IMR-90 (cell line): Measurements from ENCODE around the gene ANKRD42. TPM values are rescaled to one million over a fixed set of nuclear protein-coding genes. Genes with fewer than 3 reads are reported as not detected.

Source experiments
- ATAC-seq: fragments of 200-7000 bp; cut with Tn5 transposase; 2 replicates; pipeline ENCODE4 v1.9.1; 2020; ENCODE audit warnings: low read depth, mild to moderate bottlenecking, moderate library complexity
- BruUV-seq: library from RNA; stranded (reverse); fragments of 400-500 nt; replicated peaks from 2 replicates; lab custom pipeline; 2021; lab: Mats Ljungman, UMichigan
- CTCF ChIA-PET: fragments of 300-600 bp; formaldehyde crosslinking; extraction: SDS; loops from one replicate; lab custom pipeline; 2021; ENCODE audit warnings: antibody characterized with exemption; lab: Yijun Ruan, JAX
- POLR2A ChIA-PET: fragments of 300-600 bp; sonication (Branson Sonifier 250); formaldehyde crosslinking; loops from one replicate; lab custom pipeline; 2022; ENCODE audit warnings: antibody characterized with exemption; ENCODE audit not compliant: unreplicated experiment; lab: Charles Lee
- DNase-seq: peaks from one replicate; pipeline ENCODE4 v3.0.0; 2013
- H2AFZ ChIP-seq: replicated peaks from 2 replicates; pipeline ENCODE3; 2013; ENCODE audit warnings: low read length, mild to moderate bottlenecking; ENCODE audit not compliant: poor library complexity
- H2AK5ac ChIP-seq: 2 replicates; pipeline ENCODE4 v1.6.1; 2013; ENCODE audit warnings: low read depth, low read length, inconsistent platforms
- H2AK9ac ChIP-seq: replicated peaks from 2 replicates; pipeline ENCODE3; 2013; ENCODE audit warnings: mild to moderate bottlenecking, low read depth, low read length, moderate library complexity; ENCODE audit not compliant: poor library complexity
- H2BK120ac ChIP-seq: 2 replicates; pipeline ENCODE4 v1.6.1; 2013; ENCODE audit warnings: low read depth, low read length, inconsistent platforms
- H2BK15ac ChIP-seq: 3 replicates; pipeline ENCODE4 v1.6.1; 2013; ENCODE audit warnings: low read depth, low read length, inconsistent platforms
- H2BK20ac ChIP-seq: 2 replicates; pipeline ENCODE4 v1.6.1; 2013; ENCODE audit warnings: low read depth, mild to moderate bottlenecking, inconsistent platforms, low read length, moderate library complexity
- H2BK5ac ChIP-seq: 2 replicates; pipeline ENCODE4 v1.6.1; 2013; ENCODE audit warnings: mild to moderate bottlenecking, low read depth, low read length, inconsistent platforms; ENCODE audit not compliant: poor library complexity, severe bottlenecking
- H3K14ac ChIP-seq: replicated peaks from 2 replicates; pipeline ENCODE4 v1.6.1; 2013; ENCODE audit warnings: low read depth, low read length, inconsistent platforms
- H3K18ac ChIP-seq: 2 replicates; pipeline ENCODE4 v1.6.1; 2013; ENCODE audit warnings: low read depth, low read length, control low read depth
- H3K23ac ChIP-seq: 2 replicates; pipeline ENCODE4 v1.6.1; 2013; ENCODE audit warnings: low read depth, low read length, inconsistent platforms
- H3K27ac ChIP-seq: 2 replicates; pipeline ENCODE4 v1.5.1; 2013; ENCODE audit warnings: mild to moderate bottlenecking, control low read depth, low read length; ENCODE audit not compliant: insufficient read depth
- H3K27me3 ChIP-seq: 2 replicates; pipeline ENCODE4 v1.6.1; 2013; ENCODE audit warnings: low read length; ENCODE audit not compliant: control insufficient read depth, insufficient read depth
- H3K36me3 ChIP-seq: 2 replicates; pipeline ENCODE4 v1.6.1; 2013; ENCODE audit warnings: low read length, mixed read lengths; ENCODE audit not compliant: control insufficient read depth, insufficient read depth
- H3K4ac ChIP-seq: 2 replicates; pipeline ENCODE4 v1.6.1; 2013; ENCODE audit warnings: low read depth, low read length, inconsistent platforms
- H3K4me1 ChIP-seq: 2 replicates; pipeline ENCODE4 v1.6.1; 2013; ENCODE audit warnings: low read length, mixed read lengths; ENCODE audit not compliant: control insufficient read depth, insufficient read depth
- H3K4me2 ChIP-seq: 2 replicates; pipeline ENCODE4 v1.6.1; 2013; ENCODE audit warnings: low read depth, mild to moderate bottlenecking, control low read depth, low read length, moderate library complexity
- H3K4me3 ChIP-seq: 2 replicates; pipeline ENCODE4 v1.5.1; 2013; ENCODE audit warnings: low read depth, mild to moderate bottlenecking, control low read depth, low read length, moderate library complexity; ENCODE audit not compliant: insufficient read depth
- H3K56ac ChIP-seq: 2 replicates; pipeline ENCODE4 v1.6.1; 2013; ENCODE audit warnings: low read length, inconsistent platforms; ENCODE audit not compliant: insufficient read depth; ENCODE audit errors: extremely low read depth
- H3K79me1 ChIP-seq, 2 experiments: 2 replicates each; pipeline ENCODE4 v1.6.1; 2013; ENCODE audit warnings: low read length in 2 of 2, inconsistent platforms in 1 of 2, low read depth in 1 of 2
- H3K9ac ChIP-seq: 2 replicates; pipeline ENCODE4 v1.6.1; 2013; ENCODE audit warnings: low read depth, low read length, control low read depth
- H3K9me1 ChIP-seq: 2 replicates; pipeline ENCODE4 v1.6.1; 2013; ENCODE audit warnings: low read length, inconsistent platforms; ENCODE audit not compliant: insufficient read depth
- H3K9me3 ChIP-seq: 2 replicates; pipeline ENCODE4 v1.6.1; 2013; ENCODE audit warnings: low read length; ENCODE audit not compliant: control insufficient read depth, insufficient read depth
- H4K20me1 ChIP-seq: 2 replicates; pipeline ENCODE4 v1.6.1; 2013; ENCODE audit warnings: low read length, inconsistent platforms; ENCODE audit not compliant: insufficient read depth
- H4K5ac ChIP-seq: 2 replicates; pipeline ENCODE4 v1.6.1; 2013; ENCODE audit warnings: mild to moderate bottlenecking, low read depth, low read length, control low read depth
- H4K8ac ChIP-seq, 2 experiments: 2 replicates each; pipeline ENCODE4 v1.6.1; 2013; ENCODE audit warnings: low read depth in 2 of 2, low read length in 2 of 2, control low read depth in 1 of 2, inconsistent platforms in 1 of 2
- H4K91ac ChIP-seq: 2 replicates; pipeline ENCODE4 v1.6.1; 2013; ENCODE audit warnings: low read depth, low read length, inconsistent platforms; ENCODE audit not compliant: insufficient read depth
- BHLHE40 ChIP-seq: fragments of 150-350 bp; IDR thresholded peaks from 2 replicates; pipeline ENCODE4 v1.6.1; 2016; ENCODE audit warnings: mild to moderate bottlenecking, low read depth, low read length
- FOS ChIP-seq: fragments of 150-350 bp; IDR thresholded peaks from 2 replicates; pipeline ENCODE4 v1.6.1; 2016; ENCODE audit warnings: low read depth, low read length
- POLR2A ChIP-seq: IDR thresholded peaks from 2 replicates; pipeline ENCODE4 v1.6.1; 2012; ENCODE audit warnings: mild to moderate bottlenecking, low read depth, low read length
- RCOR1 ChIP-seq: IDR thresholded peaks from 2 replicates; pipeline ENCODE4 v1.6.1; 2012; ENCODE audit warnings: mild to moderate bottlenecking, low read length, improper control_type of control experiment; ENCODE audit not compliant: insufficient replicate concordance
- USF2 ChIP-seq: fragments of 150-350 bp; IDR thresholded peaks from 2 replicates; pipeline ENCODE4 v1.6.1; 2017; ENCODE audit warnings: mild to moderate bottlenecking, antibody characterized with exemption, low read length, low read depth
- WGBS, 2 experiments: methylation state at CpG; one replicate each; pipeline versions ENCODE4 v1.1.5 to v1.1.7; 2013; ENCODE audit warnings: missing lambda C conversion rate in 2 of 2; ENCODE audit not compliant: insufficient read length in 1 of 2; ENCODE audit errors: extremely low coverage in 2 of 2; 5-methylcytosine and 5-hydroxymethylcytosine counted together
- dilution Hi-C: fragments of 300-500 bp; cut with HindIII; formaldehyde crosslinking; loops from one replicate; pipeline ENCODE4 v1.14.3; 2018; ENCODE audit warnings: low sequenced_read_pairs; ENCODE audit not compliant: unreplicated experiment
- in situ Hi-C: fragments of 300-500 bp; cut with MboI; formaldehyde crosslinking; loops from 3 replicates; pipeline ENCODE4 v1.14.3; 2019; ENCODE audit warnings: low sequenced_read_pairs, inconsistent platforms, mixed read lengths
- intact Hi-C: fragments of 100-400 bp; cut with micrococcal nuclease; formaldehyde crosslinking; loops from 2 replicates; pipeline ENCODE4 v1.10.0; 2022
- polyA plus RNA-seq, 3 experiments: library from polyadenylated mRNA; depleted of rRNA; stranded (reverse); fragments of >200 nt; gene quantifications; 2 replicates each; pipeline ENCODE4 v1.2.3, GENCODE V29; 2012; ENCODE audit warnings: low replicate concordance in 1 of 3
- total RNA-seq: library from RNA; depleted of rRNA; stranded (reverse); fragments of >200 nt; gene quantifications from 2 replicates; pipeline ENCODE4 v1.2.3, GENCODE V29; 2012
- TF ChIP-seq, protein P1 (sequence below): conservative IDR thresholded peaks from 2 replicates; pipeline ENCODE4 v1.5.1; 2012; ENCODE audit warnings: mild to moderate bottlenecking, low read depth, low read length, improper control_type of control experiment

Gene ANKRD42
- total and polyA plus RNA-seq, 2 of the 4 experiments (the other 2 are of a cell fraction), result 5.2 to 5.6 TPM

DNA sequence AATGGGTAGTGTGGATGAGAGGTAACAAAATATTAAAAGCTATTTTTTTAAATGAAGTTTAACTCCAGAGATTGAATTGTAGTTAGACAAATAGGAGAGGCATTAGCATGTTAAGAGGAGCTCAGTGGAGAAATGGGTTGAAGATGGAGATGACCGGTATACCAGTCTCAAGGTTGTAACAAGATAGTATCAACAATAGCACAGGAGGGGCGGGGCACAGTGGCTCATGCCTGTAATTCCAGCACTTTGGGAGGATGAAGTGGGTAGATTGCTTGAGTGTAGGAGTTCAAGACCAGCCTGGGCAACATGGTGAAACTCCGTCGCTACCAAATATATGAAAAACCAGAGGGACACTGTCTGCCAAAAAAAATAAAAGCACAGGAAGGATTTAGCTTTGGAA, 6.0 kb upstream of the ANKRD42 start:
- 100% methylated on average over 1 of the region's 4 CpGs; no CpG with 5 or more reads in 1 of the 2 experiments for WGBS, 2 experiments
- H3K4me3 ChIP-seq, result no peak overlapping the region
- no peak overlapping the region for H2AK5ac ChIP-seq
- no peak overlapping the region for H3K56ac ChIP-seq
- no peak overlapping the region for H2BK15ac ChIP-seq
- no peak overlapping the region for H3K4me2 ChIP-seq
- H3K14ac ChIP-seq, result no peak overlapping the region
- no peak overlapping the region for H3K4ac ChIP-seq
- TF ChIP-seq BHLHE40, result no peak
- TF ChIP-seq FOS, result no peak
- no peak for TF ChIP-seq USF2
- no peak for TF ChIP-seq RCOR1
- TF ChIP-seq, protein P1, sequence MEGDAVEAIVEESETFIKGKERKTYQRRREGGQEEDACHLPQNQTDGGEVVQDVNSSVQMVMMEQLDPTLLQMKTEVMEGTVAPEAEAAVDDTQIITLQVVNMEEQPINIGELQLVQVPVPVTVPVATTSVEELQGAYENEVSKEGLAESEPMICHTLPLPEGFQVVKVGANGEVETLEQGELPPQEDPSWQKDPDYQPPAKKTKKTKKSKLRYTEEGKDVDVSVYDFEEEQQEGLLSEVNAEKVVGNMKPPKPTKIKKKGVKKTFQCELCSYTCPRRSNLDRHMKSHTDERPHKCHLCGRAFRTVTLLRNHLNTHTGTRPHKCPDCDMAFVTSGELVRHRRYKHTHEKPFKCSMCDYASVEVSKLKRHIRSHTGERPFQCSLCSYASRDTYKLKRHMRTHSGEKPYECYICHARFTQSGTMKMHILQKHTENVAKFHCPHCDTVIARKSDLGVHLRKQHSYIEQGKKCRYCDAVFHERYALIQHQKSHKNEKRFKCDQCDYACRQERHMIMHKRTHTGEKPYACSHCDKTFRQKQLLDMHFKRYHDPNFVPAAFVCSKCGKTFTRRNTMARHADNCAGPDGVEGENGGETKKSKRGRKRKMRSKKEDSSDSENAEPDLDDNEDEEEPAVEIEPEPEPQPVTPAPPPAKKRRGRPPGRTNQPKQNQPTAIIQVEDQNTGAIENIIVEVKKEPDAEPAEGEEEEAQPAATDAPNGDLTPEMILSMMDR, result no peak
- no peak for TF ChIP-seq POLR2A
- peaks cover 11 to 21% of the 10 kb centered on the region in 2 experiments for H3K79me1 ChIP-seq
- no peak overlapping the region for H2AK9ac ChIP-seq
- ChIA-PET POLR2A (no interaction called here), CTCF (no interaction called here)
- ATAC-seq (peak; percentile 27; the same call in 1 of the 2 replicates), DNase-seq (no peak)
- no TSS peak for BruUV-seq
- 0 out of 2 replicates have a peak, but pooled peaks cover 2% of the 10 kb centered on the region for H3K4me1 ChIP-seq
- H2AFZ ChIP-seq, result no peak overlapping the region
- H3K27me3 ChIP-seq, result no peaks in the 10 kb centered on the region
- H3K23ac ChIP-seq, result no peak overlapping the region
- no peaks in the 10 kb centered on the region for H3K9me3 ChIP-seq
- H3K36me3 ChIP-seq, result peaks cover 28% of the 10 kb centered on the region
- H3K9me1 ChIP-seq, result no peaks in the 10 kb centered on the region
- no peak overlapping the region for H4K8ac ChIP-seq
- H4K91ac ChIP-seq, result no peak overlapping the region
- no peaks in the 10 kb centered on the region for H4K20me1 ChIP-seq
- no peak overlapping the region for H3K27ac ChIP-seq
- intact Hi-C loops (no loop called here), dilution Hi-C loops (no loop called here), in situ Hi-C loops (no loop called here)
- no peak overlapping the region for H3K18ac ChIP-seq
- no peak overlapping the region for H2BK20ac ChIP-seq
- no peak overlapping the region for H2BK5ac ChIP-seq
- H3K9ac ChIP-seq, result no peak overlapping the region
- no peak overlapping the region for H2BK120ac ChIP-seq
- H4K5ac ChIP-seq, result no peak overlapping the region
